NB4 (cell line): ENCODE measurements around the gene HTT.

Source experiments
- MYC ChIP-seq: IDR thresholded peaks from 2 replicates; pipeline ENCODE4 v1.6.1; 2011; ENCODE audit warnings: low read depth, low read length
- POLR2A ChIP-seq: IDR thresholded peaks from 2 replicates; pipeline ENCODE4 v1.6.1; 2011; ENCODE audit warnings: mild to moderate bottlenecking; ENCODE audit not compliant: insufficient read length; ENCODE audit errors: extremely low read depth
- TF ChIP-seq, protein P1 (sequence below): IDR thresholded peaks from one replicate; pipeline ENCODE4 v1.5.1; 2012; ENCODE audit warnings: low read depth, low read length
- TF ChIP-seq, protein P2 (sequence below): IDR thresholded peaks from 2 replicates; pipeline ENCODE4 v1.6.1; 2011; ENCODE audit warnings: low read depth, low read length

DNA sequence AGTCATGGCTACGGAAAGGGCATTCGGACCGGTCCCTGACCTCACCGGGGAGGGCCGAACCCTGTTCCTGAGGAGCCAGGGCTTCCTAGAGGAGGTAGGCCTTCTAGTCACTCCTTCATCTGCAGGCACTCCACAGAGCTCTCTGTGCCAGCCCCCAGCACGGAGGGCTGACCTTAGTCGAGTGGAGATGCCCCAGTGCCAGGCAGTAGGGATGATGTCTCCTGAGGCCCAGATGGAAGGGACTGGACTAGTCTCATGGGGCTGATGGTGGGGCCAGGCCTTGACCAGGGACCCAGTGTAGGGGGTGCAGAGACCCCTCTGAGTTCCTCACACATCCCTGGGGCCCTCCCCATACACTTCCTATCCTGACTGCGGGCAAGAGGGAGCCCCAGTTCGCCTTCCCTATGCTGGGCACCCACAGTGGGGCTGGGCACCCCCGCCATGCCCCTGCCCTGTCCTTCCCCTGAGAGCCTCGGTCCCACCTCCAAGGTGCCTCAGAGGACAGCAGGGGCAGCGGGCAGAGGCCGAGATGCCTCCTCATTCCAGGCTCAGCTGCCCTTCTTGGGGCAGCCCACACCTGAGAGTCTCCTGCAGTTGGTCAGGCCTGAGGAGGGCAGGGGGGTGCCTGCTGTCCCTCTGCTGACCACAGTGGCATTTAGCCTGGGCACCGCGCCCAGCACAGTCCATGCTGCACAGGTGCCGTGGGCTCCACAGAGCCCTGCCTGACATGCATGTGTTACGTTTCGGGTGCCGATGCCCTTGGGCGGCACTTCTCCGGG is 173.1 kb downstream of the HTT start:
- TF ChIP-seq POLR2A = no peak
- TF ChIP-seq, protein P1, sequence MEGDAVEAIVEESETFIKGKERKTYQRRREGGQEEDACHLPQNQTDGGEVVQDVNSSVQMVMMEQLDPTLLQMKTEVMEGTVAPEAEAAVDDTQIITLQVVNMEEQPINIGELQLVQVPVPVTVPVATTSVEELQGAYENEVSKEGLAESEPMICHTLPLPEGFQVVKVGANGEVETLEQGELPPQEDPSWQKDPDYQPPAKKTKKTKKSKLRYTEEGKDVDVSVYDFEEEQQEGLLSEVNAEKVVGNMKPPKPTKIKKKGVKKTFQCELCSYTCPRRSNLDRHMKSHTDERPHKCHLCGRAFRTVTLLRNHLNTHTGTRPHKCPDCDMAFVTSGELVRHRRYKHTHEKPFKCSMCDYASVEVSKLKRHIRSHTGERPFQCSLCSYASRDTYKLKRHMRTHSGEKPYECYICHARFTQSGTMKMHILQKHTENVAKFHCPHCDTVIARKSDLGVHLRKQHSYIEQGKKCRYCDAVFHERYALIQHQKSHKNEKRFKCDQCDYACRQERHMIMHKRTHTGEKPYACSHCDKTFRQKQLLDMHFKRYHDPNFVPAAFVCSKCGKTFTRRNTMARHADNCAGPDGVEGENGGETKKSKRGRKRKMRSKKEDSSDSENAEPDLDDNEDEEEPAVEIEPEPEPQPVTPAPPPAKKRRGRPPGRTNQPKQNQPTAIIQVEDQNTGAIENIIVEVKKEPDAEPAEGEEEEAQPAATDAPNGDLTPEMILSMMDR = no peak
- TF ChIP-seq MYC = no peak
- TF ChIP-seq, protein P2, sequence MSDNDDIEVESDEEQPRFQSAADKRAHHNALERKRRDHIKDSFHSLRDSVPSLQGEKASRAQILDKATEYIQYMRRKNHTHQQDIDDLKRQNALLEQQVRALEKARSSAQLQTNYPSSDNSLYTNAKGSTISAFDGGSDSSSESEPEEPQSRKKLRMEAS = no peak
